Measurements from ENCODE around the gene MICU1. TPM values are rescaled to one million over a fixed set of nuclear protein-coding genes. Genes with fewer than 3 reads are reported as not detected.

Gene MICU1
- total RNA-seq, 1 experiment from 2014 or later, result 46.9 TPM

DNA sequence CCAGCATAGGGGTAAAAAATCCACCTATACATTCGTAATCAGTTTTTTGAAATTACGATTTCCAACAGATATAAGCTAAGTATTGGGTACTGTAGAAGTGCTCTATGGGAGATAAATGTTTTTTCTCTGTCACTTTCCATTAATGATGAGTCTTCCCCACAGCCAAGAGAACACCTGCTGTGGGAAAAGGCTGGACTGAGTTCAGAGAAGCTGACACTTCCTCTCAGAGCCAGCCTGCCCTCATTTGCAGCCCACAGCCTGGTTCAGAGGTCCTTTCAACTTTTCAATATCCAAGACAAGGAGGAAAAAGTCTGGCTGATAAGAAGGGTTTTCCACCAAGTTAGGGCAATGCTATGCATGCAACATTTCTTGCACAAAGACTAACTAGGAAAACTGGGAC is 206.6 kb downstream of the MICU1 start:
- POLR2A ChIA-PET, result no interaction called here
- no peaks in the 10 kb centered on the region for H3K4me1 ChIP-seq (ENCODE audit: control insufficient read depth, insufficient read depth, low read length)
- no peaks in the 10 kb centered on the region for H3K9me3 ChIP-seq (ENCODE audit: control insufficient read depth, insufficient read depth, low read depth, low read length)
- H3K27me3 ChIP-seq (ENCODE audit: control insufficient read depth, insufficient read depth, low read length), result no peaks in the 10 kb centered on the region
- no peaks in the 10 kb centered on the region for H3K36me3 ChIP-seq (ENCODE audit: control insufficient read depth, insufficient read depth, low read length)
- H3K27ac ChIP-seq (ENCODE audit: low read length), result no peak overlapping the region
- no peak for DNase-seq (ENCODE audit: low read depth, low spot score)
- CTCF ChIA-PET, result no interaction called here
- intact Hi-C loops (cut with micrococcal nuclease; ENCODE audit: unreplicated experiment), result no loop called here
- in situ Hi-C loops (cut with HindIII; ENCODE audit: low pct_unique_long_range_greater_than_20kb, low sequenced_read_pairs), result no loop called here
- ATAC-seq, result no peak
- no peak overlapping the region for H3K4me3 ChIP-seq (ENCODE audit: low read depth in 2 of 2, low read length in 2 of 2)
- no TSS peak for BruUV-seq (replicated peaks)
- TF ChIP-seq TCF7L2 (IDR thresholded peaks at IDR 0.05; ENCODE audit: low read depth, low read length) (no peak), SIN3A (IDR thresholded peaks at IDR 0.05; ENCODE audit: borderline replicate concordance, insufficient read depth, low read depth, low read length) (no peak), POLR2AphosphoS5 (IDR thresholded peaks at IDR 0.05; ENCODE audit: low read depth, low read length) (no peak)
- TF ChIP-seq, protein P1, sequence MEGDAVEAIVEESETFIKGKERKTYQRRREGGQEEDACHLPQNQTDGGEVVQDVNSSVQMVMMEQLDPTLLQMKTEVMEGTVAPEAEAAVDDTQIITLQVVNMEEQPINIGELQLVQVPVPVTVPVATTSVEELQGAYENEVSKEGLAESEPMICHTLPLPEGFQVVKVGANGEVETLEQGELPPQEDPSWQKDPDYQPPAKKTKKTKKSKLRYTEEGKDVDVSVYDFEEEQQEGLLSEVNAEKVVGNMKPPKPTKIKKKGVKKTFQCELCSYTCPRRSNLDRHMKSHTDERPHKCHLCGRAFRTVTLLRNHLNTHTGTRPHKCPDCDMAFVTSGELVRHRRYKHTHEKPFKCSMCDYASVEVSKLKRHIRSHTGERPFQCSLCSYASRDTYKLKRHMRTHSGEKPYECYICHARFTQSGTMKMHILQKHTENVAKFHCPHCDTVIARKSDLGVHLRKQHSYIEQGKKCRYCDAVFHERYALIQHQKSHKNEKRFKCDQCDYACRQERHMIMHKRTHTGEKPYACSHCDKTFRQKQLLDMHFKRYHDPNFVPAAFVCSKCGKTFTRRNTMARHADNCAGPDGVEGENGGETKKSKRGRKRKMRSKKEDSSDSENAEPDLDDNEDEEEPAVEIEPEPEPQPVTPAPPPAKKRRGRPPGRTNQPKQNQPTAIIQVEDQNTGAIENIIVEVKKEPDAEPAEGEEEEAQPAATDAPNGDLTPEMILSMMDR (IDR thresholded peaks at IDR 0.05), result no peak
- TF ChIP-seq, protein P2, sequence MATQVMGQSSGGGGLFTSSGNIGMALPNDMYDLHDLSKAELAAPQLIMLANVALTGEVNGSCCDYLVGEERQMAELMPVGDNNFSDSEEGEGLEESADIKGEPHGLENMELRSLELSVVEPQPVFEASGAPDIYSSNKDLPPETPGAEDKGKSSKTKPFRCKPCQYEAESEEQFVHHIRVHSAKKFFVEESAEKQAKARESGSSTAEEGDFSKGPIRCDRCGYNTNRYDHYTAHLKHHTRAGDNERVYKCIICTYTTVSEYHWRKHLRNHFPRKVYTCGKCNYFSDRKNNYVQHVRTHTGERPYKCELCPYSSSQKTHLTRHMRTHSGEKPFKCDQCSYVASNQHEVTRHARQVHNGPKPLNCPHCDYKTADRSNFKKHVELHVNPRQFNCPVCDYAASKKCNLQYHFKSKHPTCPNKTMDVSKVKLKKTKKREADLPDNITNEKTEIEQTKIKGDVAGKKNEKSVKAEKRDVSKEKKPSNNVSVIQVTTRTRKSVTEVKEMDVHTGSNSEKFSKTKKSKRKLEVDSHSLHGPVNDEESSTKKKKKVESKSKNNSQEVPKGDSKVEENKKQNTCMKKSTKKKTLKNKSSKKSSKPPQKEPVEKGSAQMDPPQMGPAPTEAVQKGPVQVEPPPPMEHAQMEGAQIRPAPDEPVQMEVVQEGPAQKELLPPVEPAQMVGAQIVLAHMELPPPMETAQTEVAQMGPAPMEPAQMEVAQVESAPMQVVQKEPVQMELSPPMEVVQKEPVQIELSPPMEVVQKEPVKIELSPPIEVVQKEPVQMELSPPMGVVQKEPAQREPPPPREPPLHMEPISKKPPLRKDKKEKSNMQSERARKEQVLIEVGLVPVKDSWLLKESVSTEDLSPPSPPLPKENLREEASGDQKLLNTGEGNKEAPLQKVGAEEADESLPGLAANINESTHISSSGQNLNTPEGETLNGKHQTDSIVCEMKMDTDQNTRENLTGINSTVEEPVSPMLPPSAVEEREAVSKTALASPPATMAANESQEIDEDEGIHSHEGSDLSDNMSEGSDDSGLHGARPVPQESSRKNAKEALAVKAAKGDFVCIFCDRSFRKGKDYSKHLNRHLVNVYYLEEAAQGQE (IDR thresholded peaks at IDR 0.05; ENCODE audit: insufficient read depth in 1 of 2, low read depth in 2 of 2, low read length in 1 of 2), result no peak

DNA sequence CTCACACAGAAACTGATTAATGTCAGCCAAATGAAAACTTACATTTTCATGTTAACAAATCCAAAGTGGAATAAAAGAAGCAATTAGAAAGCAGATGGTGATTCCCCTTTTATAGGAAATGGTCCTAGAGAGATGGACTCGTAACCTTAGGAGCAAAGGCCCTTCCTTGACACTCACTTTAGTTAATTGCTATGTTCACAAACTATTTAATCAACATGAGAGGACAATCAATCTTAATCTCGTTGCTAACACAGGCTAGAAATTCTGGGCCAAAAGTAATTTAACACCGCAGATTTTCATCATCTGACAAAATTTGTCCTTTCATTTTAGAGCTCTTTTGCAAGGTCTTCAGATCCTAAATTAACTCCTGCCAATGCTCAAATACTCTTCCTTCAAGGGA is 207.2 kb downstream of the MICU1 start:
- H3K27ac ChIP-seq (ENCODE audit: low read length), result no peak overlapping the region
- no peak overlapping the region for H3K4me3 ChIP-seq (ENCODE audit: low read depth in 2 of 2, low read length in 2 of 2)
- BruUV-seq (replicated peaks), result no TSS peak
- H3K4me1 ChIP-seq (ENCODE audit: control insufficient read depth, insufficient read depth, low read length), result no peaks in the 10 kb centered on the region
- no peaks in the 10 kb centered on the region for H3K9me3 ChIP-seq (ENCODE audit: control insufficient read depth, insufficient read depth, low read depth, low read length)
- POLR2A ChIA-PET, result no interaction called here
- DNase-seq (ENCODE audit: low read depth, low spot score), result no peak
- in situ Hi-C loops (cut with HindIII; ENCODE audit: low pct_unique_long_range_greater_than_20kb, low sequenced_read_pairs), result no loop called here
- ATAC-seq, result no peak
- H3K27me3 ChIP-seq (ENCODE audit: control insufficient read depth, insufficient read depth, low read length), result no peaks in the 10 kb centered on the region
- intact Hi-C loops (cut with micrococcal nuclease; ENCODE audit: unreplicated experiment), result no loop called here
- H3K36me3 ChIP-seq (ENCODE audit: control insufficient read depth, insufficient read depth, low read length), result no peaks in the 10 kb centered on the region
- TF ChIP-seq POLR2AphosphoS5 (IDR thresholded peaks at IDR 0.05; ENCODE audit: low read depth, low read length) (no peak), SIN3A (IDR thresholded peaks at IDR 0.05; ENCODE audit: borderline replicate concordance, insufficient read depth, low read depth, low read length) (no peak), TCF7L2 (IDR thresholded peaks at IDR 0.05; ENCODE audit: low read depth, low read length) (no peak)
- TF ChIP-seq, protein P1 (IDR thresholded peaks at IDR 0.05), result no peak
- TF ChIP-seq, protein P2 (IDR thresholded peaks at IDR 0.05; ENCODE audit: insufficient read depth in 1 of 2, low read depth in 2 of 2, low read length in 1 of 2), result no peak
- CTCF ChIA-PET, result no interaction called here
